ENCODE results near the gene OR2T2. TPM values are rescaled to one million over a fixed set of nuclear protein-coding genes. Genes with fewer than 3 reads are reported as not detected.
"Not testable (repeated sequence)": the region's sequence is repeated elsewhere in the genome, so short reads cannot be mapped to it uniquely, and the experiment has no call there.

The OR2T2 gene
- total RNA-seq, 1 experiment from 2014 or later = not detected

DNA sequence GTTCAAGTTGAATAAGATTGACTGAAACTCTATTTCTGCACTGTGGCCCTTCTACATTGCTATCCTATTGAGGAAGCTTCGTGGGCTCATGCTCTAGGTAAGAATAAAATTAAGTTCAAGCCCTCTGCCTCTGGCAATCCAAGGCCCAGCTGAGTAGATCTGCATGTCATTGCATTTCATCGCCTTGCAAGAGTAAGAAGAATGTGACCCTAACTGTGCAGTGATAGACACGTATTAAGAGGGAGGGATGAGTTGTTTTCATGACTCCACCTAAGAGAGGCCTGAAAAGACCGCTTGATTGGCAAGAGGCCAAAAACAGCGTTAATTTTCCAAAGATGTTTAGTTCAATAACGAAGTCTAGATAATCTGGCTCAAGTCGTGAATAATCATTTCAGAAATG, 13.7 kb downstream of the OR2T2 start:
- Mint-ChIP-seq H3K9me3 (peaks cover 53 to 57% of the 10 kb centered on the region in 2 experiments), H3K36me3 (ENCODE audit: insufficient read depth in 1 of 3, low read depth in 3 of 3) (peaks cover 0 to 14% (median 2%) of the 10 kb centered on the region in 3 experiments; a peak in 3 of 7 replicates)
- H3K27ac ChIP-seq (ENCODE audit: insufficient read length, low read depth, low read length); H3K4me3 Mint-ChIP-seq; H4K5ac ChIP-seq (ENCODE audit: insufficient read length, low read depth, low read length); H3K4me2 ChIP-seq (ENCODE audit: insufficient read depth, insufficient read length, low read length); H2BK5ac ChIP-seq (ENCODE audit: insufficient read length, low read length); H3K4me1 ChIP-seq (ENCODE audit: insufficient read depth, low read length); H2BK20ac ChIP-seq (ENCODE audit: low read depth, low read length, poor library complexity, severe bottlenecking); DNase-seq; H3K23ac ChIP-seq (ENCODE audit: insufficient read length, low read depth, low read length); H3K27me3 Mint-ChIP-seq (ENCODE audit: low read depth); H3K14ac ChIP-seq (ENCODE audit: insufficient read depth, low read length); H4K8ac ChIP-seq (replicated peaks; ENCODE audit: insufficient read length, low read depth, low read length); H2AFZ ChIP-seq (ENCODE audit: low read length); H3K4me1 Mint-ChIP-seq; H4K91ac ChIP-seq (ENCODE audit: insufficient read length, low read depth, low read length); H3K4ac ChIP-seq (ENCODE audit: low read depth, low read length); H3K79me1 ChIP-seq (ENCODE audit: insufficient read depth, low read depth, low read length, poor library complexity, severe bottlenecking); H2BK12ac ChIP-seq (ENCODE audit: insufficient read length, low read depth, low read length); H2BK120ac ChIP-seq (ENCODE audit: low read depth, low read length, poor library complexity, severe bottlenecking); H2BK15ac ChIP-seq (ENCODE audit: low read depth, low read length); H3K23me2 ChIP-seq (ENCODE audit: insufficient read length, low read depth, low read length, poor library complexity, severe bottlenecking); H4K20me1 ChIP-seq (ENCODE audit: control insufficient read depth, insufficient read depth, insufficient read length); H3K27ac Mint-ChIP-seq; H3K9ac ChIP-seq (ENCODE audit: extremely low read depth, insufficient read length, low read length); H3K79me2 ChIP-seq (ENCODE audit: insufficient read depth, low read length); H3K56ac ChIP-seq (ENCODE audit: insufficient read length, low read depth, low read length); H3K27me3 ChIP-seq (ENCODE audit: insufficient read depth, low read length); H3K18ac ChIP-seq (ENCODE audit: insufficient read length, low read depth, low read length); H2AK5ac ChIP-seq (ENCODE audit: insufficient read length, low read length); H3T11ph ChIP-seq (ENCODE audit: low read length): not testable (repeated sequence)
- no CpG with 5 or more reads among the region's 7 CpGs for WGBS (ENCODE audit: extremely low coverage, insufficient read length, low lambda C conversion rate)
- H3K9me3 ChIP-seq (ENCODE audit: control insufficient read depth, low read depth, low read length) = peaks cover 14% of the 10 kb centered on the region

Data from H9 (cell line).